Adrenal gland (tissue), 5 donors: ENCODE data around the gene BMAL1.

Experiments
- POLR2A ChIP-seq, 2 donors: fragments of 450-650 bp; IDR thresholded peaks; one replicate each; pipeline ENCODE4 v1.6.1; 2017; ENCODE audit warnings: antibody characterized with exemption in 2 of 2, mild to moderate bottlenecking in 2 of 2, moderate library complexity in 1 of 2
- TF ChIP-seq, protein P1 (sequence below), 6 experiments: fragments of 450-650 bp in 4 of 6; fragments of 200-600 bp in 2 of 6; sonication (generic) in 1 of 6; IDR thresholded peaks; 1 replicate in 5 of 6; 2 replicates in 1 of 6; pipeline versions ENCODE4 v1.5.1 to v1.8.0; 2016 to 2021; ENCODE audit warnings: antibody characterized with exemption in 6 of 6, mild to moderate bottlenecking in 2 of 6, moderate library complexity in 1 of 6
- donor health status: DM: no; HTN: no; CAD: no.

- TF ChIP-seq, protein P1, sequence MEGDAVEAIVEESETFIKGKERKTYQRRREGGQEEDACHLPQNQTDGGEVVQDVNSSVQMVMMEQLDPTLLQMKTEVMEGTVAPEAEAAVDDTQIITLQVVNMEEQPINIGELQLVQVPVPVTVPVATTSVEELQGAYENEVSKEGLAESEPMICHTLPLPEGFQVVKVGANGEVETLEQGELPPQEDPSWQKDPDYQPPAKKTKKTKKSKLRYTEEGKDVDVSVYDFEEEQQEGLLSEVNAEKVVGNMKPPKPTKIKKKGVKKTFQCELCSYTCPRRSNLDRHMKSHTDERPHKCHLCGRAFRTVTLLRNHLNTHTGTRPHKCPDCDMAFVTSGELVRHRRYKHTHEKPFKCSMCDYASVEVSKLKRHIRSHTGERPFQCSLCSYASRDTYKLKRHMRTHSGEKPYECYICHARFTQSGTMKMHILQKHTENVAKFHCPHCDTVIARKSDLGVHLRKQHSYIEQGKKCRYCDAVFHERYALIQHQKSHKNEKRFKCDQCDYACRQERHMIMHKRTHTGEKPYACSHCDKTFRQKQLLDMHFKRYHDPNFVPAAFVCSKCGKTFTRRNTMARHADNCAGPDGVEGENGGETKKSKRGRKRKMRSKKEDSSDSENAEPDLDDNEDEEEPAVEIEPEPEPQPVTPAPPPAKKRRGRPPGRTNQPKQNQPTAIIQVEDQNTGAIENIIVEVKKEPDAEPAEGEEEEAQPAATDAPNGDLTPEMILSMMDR (IDR thresholded peaks at IDR 0.05): no peak
- TF ChIP-seq POLR2A (IDR thresholded peaks at IDR 0.05): no peak
Measured at GRCh38 chr11:13297917-13298356, 20.3 kb downstream of the BMAL1 start.
